ENCODE results near the gene NXF1. TPM values are rescaled to one million over a fixed set of nuclear protein-coding genes. Genes with fewer than 3 reads are reported as not detected.

Gene NXF1
- total and polyA plus RNA-seq, 3 donors from 2014 or later, result 88.3 to 98.7 (median 94.6) TPM

DNA sequence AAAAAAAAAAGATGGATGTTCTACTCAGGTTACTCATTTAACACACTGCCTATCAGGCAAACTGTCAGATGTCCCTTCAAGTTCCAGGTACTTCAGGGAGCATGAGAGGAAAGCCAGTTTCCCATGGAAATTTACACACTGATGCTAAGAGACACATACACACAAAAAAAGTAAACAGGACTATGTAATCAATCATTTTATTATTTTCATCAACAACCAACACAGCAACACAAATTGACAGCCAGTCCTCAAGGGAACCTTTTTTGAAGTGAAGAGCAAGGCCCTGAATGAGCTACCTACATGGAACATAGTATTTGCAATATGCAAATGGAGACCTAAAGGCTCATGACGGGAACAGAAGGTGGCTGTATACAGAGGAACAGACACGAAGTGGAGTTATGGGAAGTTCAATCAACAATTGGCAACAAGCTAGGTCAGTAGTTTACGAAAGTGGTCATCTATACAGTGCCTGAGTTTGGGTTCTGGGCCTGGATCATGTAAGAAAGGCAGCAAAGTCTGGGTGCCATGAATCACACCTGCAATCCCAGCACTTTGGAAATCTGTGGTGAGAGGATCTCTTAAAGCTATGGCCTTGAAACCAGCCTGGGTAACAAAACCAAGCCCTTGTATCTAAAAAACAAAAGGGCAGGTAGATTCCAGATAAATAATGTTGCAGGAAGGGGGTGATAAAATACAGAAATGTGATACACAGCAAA is 46.7 kb upstream of the NXF1 start:
- H3K9me3 ChIP-seq, result no peaks in the 10 kb centered on the region
- 51 to 68% methylated on average over 3 of the region's 3 CpGs for WGBS, 2 donors
- no peak overlapping the region for H3K27ac ChIP-seq
- DNase-seq, result no peak
- TF ChIP-seq, protein P1, sequence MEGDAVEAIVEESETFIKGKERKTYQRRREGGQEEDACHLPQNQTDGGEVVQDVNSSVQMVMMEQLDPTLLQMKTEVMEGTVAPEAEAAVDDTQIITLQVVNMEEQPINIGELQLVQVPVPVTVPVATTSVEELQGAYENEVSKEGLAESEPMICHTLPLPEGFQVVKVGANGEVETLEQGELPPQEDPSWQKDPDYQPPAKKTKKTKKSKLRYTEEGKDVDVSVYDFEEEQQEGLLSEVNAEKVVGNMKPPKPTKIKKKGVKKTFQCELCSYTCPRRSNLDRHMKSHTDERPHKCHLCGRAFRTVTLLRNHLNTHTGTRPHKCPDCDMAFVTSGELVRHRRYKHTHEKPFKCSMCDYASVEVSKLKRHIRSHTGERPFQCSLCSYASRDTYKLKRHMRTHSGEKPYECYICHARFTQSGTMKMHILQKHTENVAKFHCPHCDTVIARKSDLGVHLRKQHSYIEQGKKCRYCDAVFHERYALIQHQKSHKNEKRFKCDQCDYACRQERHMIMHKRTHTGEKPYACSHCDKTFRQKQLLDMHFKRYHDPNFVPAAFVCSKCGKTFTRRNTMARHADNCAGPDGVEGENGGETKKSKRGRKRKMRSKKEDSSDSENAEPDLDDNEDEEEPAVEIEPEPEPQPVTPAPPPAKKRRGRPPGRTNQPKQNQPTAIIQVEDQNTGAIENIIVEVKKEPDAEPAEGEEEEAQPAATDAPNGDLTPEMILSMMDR (IDR thresholded peaks at IDR 0.05), result no peak
- TF ChIP-seq POLR2A (IDR thresholded peaks at IDR 0.05), result no peak
- H3K27me3 ChIP-seq, result no peaks in the 10 kb centered on the region
- intact Hi-C loops (cut with DNase I; ENCODE audit: low total_unique reads), result loop anchor here (10.0 kb wide), 1 partner anchor 67 kb away; the partner anchor contains the start of gene TMEM179B
- no peaks in the 10 kb centered on the region for H3K36me3 ChIP-seq (ENCODE audit: low read depth, missing control alignments)
- H3K4me3 ChIP-seq, result no peak overlapping the region
- H3K4me1 ChIP-seq, result peaks cover 24% of the 10 kb centered on the region

DNA sequence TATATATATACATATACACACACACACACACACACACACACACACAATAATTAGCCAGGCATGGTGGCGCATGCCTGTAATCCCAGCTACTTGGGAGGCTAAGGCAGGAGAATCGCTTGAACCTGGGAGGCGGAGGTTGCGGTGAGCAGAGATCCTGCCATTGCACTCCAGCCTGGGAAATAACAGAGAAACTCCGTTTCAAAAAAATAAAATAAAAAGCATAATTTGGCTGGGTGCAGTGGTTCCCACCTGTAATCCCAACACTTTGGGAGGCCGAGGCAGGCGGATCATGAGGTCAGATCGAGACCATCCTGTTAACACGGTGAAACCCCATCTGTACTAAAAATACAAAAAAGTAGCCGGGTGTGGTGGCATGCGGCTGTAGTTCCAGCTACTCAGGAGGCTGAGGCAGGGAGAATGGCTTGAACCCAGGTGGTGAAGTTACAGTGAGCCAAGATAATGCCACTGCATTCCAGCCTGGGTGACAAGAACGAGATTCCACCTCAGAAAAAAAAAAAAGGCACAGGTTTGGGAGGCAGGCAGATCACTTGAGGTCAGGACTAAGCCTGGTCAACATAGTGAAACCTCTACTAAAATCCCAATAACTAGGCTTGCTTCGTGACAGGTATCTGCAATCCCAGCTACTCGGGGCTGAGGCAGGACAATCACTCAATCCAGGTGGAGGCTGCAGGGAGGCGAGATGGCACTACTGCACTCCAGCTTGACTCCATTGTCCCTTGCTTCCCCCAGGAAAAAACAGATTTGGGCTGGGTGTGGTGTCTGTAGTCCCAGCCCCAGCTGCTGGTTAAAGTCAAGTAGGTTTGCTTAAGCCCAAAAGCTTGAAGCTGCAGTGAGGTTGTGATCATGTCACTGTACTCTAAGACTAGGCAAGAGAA is 45.9 kb upstream of the NXF1 start:
- 66 to 70% methylated on average over 12 to 15 of the region's 15 CpGs for WGBS, 2 donors
- DNase-seq, result no peak
- Histone ChIP-seq H3K4me3 (no peak overlapping the region), H3K27ac (no peak overlapping the region), H3K4me1 (peaks cover 16% of the 10 kb centered on the region), H3K27me3 (no peaks in the 10 kb centered on the region), H3K36me3 (ENCODE audit: low read depth, missing control alignments) (no peaks in the 10 kb centered on the region), H3K9me3 (no peaks in the 10 kb centered on the region)
- intact Hi-C loops (cut with DNase I; ENCODE audit: low total_unique reads), result loop anchor here (10.0 kb wide), 1 partner anchor 66 kb away; the partner anchor contains the start of gene TMEM179B
- TF ChIP-seq, protein P1 (IDR thresholded peaks at IDR 0.05), result no peak
- TF ChIP-seq POLR2A (IDR thresholded peaks at IDR 0.05), result no peak

DNA sequence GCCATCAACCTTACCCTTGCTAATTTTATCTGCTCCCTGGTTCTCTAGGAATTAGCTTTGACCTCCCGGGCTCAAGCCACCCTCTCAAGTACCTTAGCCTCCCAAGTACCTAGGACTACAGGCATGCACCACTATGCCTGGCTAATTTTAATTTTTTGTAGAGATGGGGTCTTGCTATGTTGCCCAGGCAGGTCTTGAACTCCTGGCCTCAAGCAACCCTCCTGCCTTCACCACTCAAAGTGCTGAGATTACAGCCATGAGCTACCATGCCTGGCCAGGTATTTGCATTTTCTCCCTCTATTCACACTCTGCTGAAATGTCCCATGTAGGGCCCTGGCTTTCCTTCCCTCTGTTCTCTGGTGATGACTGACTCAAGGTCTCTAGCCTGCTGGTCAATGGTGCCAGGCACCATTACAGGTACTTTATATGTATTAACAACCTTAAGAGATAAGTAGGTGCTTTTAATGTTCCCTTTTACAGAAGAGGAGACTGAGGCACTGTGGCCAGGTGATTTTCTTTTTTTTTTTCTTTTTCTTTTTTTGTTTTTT is 42.6 kb upstream of the NXF1 start:
- H3K27ac ChIP-seq, result no peak overlapping the region
- H3K36me3 ChIP-seq (ENCODE audit: low read depth, missing control alignments), result no peaks in the 10 kb centered on the region
- TF ChIP-seq, protein P1 (IDR thresholded peaks at IDR 0.05), result no peak
- no peak for TF ChIP-seq POLR2A (IDR thresholded peaks at IDR 0.05)
- 92 to 97% methylated on average over 1 of the region's 1 CpG for WGBS, 2 donors
- no peaks in the 10 kb centered on the region for H3K27me3 ChIP-seq
- no peaks in the 10 kb centered on the region for H3K9me3 ChIP-seq
- no peak for DNase-seq
- intact Hi-C loops (cut with DNase I; ENCODE audit: low total_unique reads), result no loop called here
- H3K4me3 ChIP-seq, result no peak overlapping the region
- H3K4me1 ChIP-seq, result no peaks in the 10 kb centered on the region

DNA sequence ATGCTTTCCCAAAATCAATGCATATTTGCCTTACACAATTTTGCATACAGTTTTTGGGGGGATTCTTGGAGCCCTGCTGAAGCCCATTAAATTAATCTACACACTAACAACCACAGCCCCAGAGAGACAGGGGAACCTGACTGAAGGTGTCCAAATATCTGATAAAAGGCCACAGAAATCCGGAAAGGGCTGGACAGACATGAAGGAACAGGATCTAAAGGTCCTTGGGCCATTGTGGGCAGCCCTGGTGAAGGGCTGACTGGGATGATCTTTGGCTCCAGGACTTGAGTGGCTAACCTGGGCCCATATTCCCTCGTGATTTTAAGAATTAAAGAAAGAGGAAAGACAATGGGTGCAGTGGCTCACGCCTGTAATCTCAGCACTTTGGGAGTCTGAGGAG is 40.9 kb upstream of the NXF1 start:
- no peak overlapping the region for H3K4me3 ChIP-seq
- 87 to 92% methylated on average over 3 of the region's 3 CpGs for WGBS, 2 donors
- H3K27ac ChIP-seq, result no peak overlapping the region
- no peaks in the 10 kb centered on the region for H3K9me3 ChIP-seq
- DNase-seq, result no peak
- intact Hi-C loops (cut with DNase I; ENCODE audit: low total_unique reads), result no loop called here
- peaks cover 8% of the 10 kb centered on the region for H3K4me1 ChIP-seq
- TF ChIP-seq POLR2A (IDR thresholded peaks at IDR 0.05), result no peak
- TF ChIP-seq, protein P1 (IDR thresholded peaks at IDR 0.05), result no peak
- no peaks in the 10 kb centered on the region for H3K27me3 ChIP-seq
- no peaks in the 10 kb centered on the region for H3K36me3 ChIP-seq (ENCODE audit: low read depth, missing control alignments)
